ENCODE measurements around the gene NPHP1. TPM values are rescaled to one million over a fixed set of nuclear protein-coding genes. Genes with fewer than 3 reads are reported as not detected.

Gene NPHP1
- total and polyA plus RNA-seq, 10 donors: 1.2 to 4.6 (median 2.6) TPM

DNA sequence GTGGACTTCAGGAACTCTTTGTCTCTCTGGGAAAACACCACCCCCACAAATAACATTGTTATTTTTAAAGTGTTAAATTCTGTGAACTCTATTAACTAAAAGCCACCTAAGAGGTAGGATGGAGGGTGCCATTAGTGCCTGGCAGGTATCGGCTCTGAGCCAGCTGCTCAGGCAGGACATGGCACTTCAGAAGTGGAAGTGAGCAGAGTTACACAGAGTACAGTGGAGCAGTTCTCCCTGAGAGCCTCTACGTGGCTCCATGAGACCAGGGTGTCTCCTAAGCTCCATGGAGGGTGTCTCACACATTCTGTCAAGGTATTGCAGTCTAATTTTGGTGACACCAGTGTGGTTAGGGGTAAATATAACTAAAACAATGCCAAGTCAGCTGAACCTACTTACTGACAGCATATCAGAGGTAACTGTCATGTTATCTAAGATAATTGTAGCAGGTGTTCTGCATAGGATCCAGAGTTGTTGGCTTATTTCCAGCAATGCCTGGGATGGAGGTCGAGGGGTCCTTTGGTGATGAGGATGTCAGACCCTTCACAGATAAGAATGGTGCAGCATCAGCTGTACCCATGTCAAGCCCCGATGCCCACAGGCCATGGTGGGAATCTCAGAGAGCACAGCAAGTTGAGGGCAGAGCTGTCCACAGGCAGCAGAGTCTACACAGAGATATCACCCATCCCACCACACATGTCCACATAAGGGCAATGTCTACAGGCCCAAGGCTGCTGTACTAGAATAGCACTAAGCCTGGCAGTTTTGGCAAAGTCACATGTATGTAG is 80.6 kb downstream of the NPHP1 start:
- Histone ChIP-seq H3K36me3 (no peaks in the 10 kb centered on the region), H3K4me1 (peaks cover 0 to 12% (median 7%) of the 10 kb centered on the region in 6 donors), H3K27me3 (replicated peaks in 1 of 7) (no peaks in the 10 kb centered on the region), H3K9me3 (no peaks in the 10 kb centered on the region), H3K4me3 (no peak overlapping the region), H3K27ac (no peak overlapping the region)
- DNase-seq: no peak
- intact Hi-C loops (cut with DNase I; ENCODE audit: low total_unique reads): no loop called here
- TF ChIP-seq POLR2AphosphoS5 (IDR thresholded peaks at IDR 0.05) (no peak), POLR2A (IDR thresholded peaks at IDR 0.05) (no peak)
- TF ChIP-seq, protein P1, sequence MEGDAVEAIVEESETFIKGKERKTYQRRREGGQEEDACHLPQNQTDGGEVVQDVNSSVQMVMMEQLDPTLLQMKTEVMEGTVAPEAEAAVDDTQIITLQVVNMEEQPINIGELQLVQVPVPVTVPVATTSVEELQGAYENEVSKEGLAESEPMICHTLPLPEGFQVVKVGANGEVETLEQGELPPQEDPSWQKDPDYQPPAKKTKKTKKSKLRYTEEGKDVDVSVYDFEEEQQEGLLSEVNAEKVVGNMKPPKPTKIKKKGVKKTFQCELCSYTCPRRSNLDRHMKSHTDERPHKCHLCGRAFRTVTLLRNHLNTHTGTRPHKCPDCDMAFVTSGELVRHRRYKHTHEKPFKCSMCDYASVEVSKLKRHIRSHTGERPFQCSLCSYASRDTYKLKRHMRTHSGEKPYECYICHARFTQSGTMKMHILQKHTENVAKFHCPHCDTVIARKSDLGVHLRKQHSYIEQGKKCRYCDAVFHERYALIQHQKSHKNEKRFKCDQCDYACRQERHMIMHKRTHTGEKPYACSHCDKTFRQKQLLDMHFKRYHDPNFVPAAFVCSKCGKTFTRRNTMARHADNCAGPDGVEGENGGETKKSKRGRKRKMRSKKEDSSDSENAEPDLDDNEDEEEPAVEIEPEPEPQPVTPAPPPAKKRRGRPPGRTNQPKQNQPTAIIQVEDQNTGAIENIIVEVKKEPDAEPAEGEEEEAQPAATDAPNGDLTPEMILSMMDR (IDR thresholded peaks at IDR 0.05 in 8 of 11, conservative IDR thresholded peaks at IDR 0.05 in 3 of 11): no peak
- 76 to 83% (median 79%) methylated on average over 3 to 4 of the region's 4 CpGs for WGBS, 5 donors

DNA sequence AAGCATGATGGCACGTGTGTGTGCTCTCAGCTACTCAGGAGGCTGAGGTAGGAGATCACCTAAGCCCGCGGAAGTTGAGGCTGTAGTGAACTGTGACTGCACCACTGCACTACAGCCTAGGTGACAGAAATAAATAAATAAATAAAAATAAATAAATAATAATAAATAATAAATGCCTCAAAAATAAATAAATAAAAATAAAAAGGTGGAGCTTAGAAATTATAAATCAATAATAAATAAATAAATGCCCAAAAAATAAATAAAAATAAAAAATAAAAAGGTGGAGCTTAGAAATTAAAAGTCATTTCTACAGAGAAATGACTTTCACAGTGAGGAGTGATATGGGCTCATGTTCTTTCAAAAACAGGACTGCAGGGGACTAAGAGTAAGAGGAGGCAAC is 83.2 kb downstream of the NPHP1 start:
- Histone ChIP-seq H3K27me3 (replicated peaks in 1 of 7) (peaks cover 0 to 12% (median 1%) of the 10 kb centered on the region in 7 donors), H3K9me3 (no peaks in the 10 kb centered on the region), H3K36me3 (no peaks in the 10 kb centered on the region), H3K4me1 (peaks cover 0 to 30% (median 10%) of the 10 kb centered on the region in 6 donors), H3K27ac (no peak overlapping the region), H3K4me3 (no peak overlapping the region)
- TF ChIP-seq POLR2A (IDR thresholded peaks at IDR 0.05) (no peak), POLR2AphosphoS5 (IDR thresholded peaks at IDR 0.05) (no peak)
- TF ChIP-seq, protein P1 (IDR thresholded peaks at IDR 0.05 in 8 of 11, conservative IDR thresholded peaks at IDR 0.05 in 3 of 11): no peak
- WGBS, 5 donors: 90 to 99% (median 92%) methylated on average over 3 of the region's 3 CpGs
- DNase-seq: no peak
- intact Hi-C loops (cut with DNase I; ENCODE audit: low total_unique reads): no loop called here

DNA sequence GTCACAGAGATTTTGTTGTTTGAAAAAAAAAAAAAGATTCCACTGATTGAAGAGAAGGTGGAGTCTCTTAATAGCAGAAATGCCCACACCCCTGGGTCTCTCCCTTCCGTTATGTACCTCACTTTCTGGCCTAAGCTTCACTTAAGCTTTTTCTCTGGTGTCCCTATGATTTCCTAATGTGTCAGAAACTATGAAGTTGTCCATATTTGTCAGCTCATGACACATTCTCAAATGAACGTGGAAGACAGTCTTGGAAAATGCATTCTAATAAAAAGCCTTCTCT is 83.8 kb downstream of the NPHP1 start:
- no peaks in the 10 kb centered on the region for H3K36me3 ChIP-seq
- DNase-seq: no peak
- H3K9me3 ChIP-seq: no peaks in the 10 kb centered on the region
- WGBS, 5 donors: 50 to 77% (median 70%) methylated on average over 2 of the region's 2 CpGs
- H3K27ac ChIP-seq: no peak overlapping the region
- H3K4me3 ChIP-seq: no peak overlapping the region
- TF ChIP-seq POLR2AphosphoS5 (IDR thresholded peaks at IDR 0.05) (no peak), POLR2A (IDR thresholded peaks at IDR 0.05) (no peak)
- TF ChIP-seq, protein P1 (IDR thresholded peaks at IDR 0.05 in 8 of 11, conservative IDR thresholded peaks at IDR 0.05 in 3 of 11): no peak
- peaks cover 0 to 18% (median 7%) of the 10 kb centered on the region in 7 donors for H3K27me3 ChIP-seq (replicated peaks in 1 of 7)
- peaks cover 3 to 36% (median 13%) of the 10 kb centered on the region in 6 donors for H3K4me1 ChIP-seq
- intact Hi-C loops (cut with DNase I; ENCODE audit: low total_unique reads): no loop called here

DNA sequence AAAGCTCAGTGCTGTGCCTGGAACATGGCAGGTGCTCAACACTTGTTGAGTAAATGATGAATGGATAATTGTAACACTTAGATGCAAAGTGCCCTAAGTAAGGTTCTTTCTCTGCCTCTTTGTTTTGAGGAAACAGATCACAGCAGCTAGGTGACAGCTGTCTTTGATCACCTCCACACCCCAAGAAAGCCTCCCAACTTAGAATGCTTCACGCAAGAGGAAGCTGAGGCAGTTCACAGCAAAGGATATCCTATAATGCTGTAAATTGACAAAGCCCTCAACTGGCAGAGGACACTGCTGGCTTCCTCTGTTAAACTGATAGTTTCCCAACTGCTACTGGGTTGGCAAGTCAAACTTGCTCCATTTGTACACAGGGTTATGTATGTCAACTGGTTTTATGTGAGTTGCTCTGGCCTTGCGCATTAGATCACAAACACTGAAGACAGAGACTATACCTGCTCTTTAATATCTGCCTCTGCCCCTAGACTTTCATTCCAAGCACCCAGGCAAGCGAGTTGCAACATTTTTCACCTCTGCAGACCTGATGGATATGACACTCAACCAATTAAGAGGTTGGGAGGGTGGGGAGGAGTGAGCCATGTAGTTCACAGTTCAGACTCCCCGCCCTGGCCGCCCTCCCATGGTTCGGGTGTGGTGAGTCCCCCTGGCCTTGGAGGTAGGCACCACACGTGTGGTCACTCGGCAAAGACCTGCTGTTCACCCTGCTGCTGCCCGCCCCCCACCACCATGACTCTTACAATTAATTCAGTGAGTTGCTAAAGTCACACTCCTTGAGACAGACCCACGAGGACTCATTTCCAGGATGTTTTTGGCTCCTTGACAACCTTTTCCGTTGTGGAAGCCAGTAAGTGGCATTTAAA is 84.4 kb downstream of the NPHP1 start:
- H3K4me3 ChIP-seq: no peak overlapping the region
- WGBS, 5 donors: 61 to 71% (median 66%) methylated on average over 11 of the region's 11 CpGs
- TF ChIP-seq, protein P1 (IDR thresholded peaks at IDR 0.05 in 8 of 11, conservative IDR thresholded peaks at IDR 0.05 in 3 of 11): no peak
- TF ChIP-seq POLR2A (IDR thresholded peaks at IDR 0.05) (no peak), POLR2AphosphoS5 (IDR thresholded peaks at IDR 0.05) (no peak)
- DNase-seq: no peak
- H3K36me3 ChIP-seq: no peaks in the 10 kb centered on the region
- H3K9me3 ChIP-seq: no peaks in the 10 kb centered on the region
- peaks cover 4 to 42% (median 19%) of the 10 kb centered on the region in 6 donors for H3K4me1 ChIP-seq
- peak overlapping the region in 1 of 8 donors; percentile 4 for H3K27ac ChIP-seq
- peaks cover 0 to 24% (median 13%) of the 10 kb centered on the region in 7 donors for H3K27me3 ChIP-seq (replicated peaks in 1 of 7)
- intact Hi-C loops (cut with DNase I; ENCODE audit: low total_unique reads): no loop called here
